IMR-90 (cell line): ENCODE data around the gene ST6GALNAC4. TPM values are rescaled to one million over a fixed set of nuclear protein-coding genes. Genes with fewer than 3 reads are reported as not detected.

ENCODE experiments used
- ATAC-seq: fragments of 200-7000 bp; cut with Tn5 transposase; 2 replicates; pipeline ENCODE4 v1.9.1; 2020; ENCODE audit warnings: low read depth, mild to moderate bottlenecking, moderate library complexity
- BruUV-seq: library from RNA; stranded (reverse); fragments of 400-500 nt; replicated peaks from 2 replicates; lab custom pipeline; 2021; lab: Mats Ljungman, UMichigan
- CTCF ChIA-PET: fragments of 300-600 bp; formaldehyde crosslinking; extraction: SDS; loops from one replicate; lab custom pipeline; 2021; ENCODE audit warnings: antibody characterized with exemption; lab: Yijun Ruan, JAX
- POLR2A ChIA-PET: fragments of 300-600 bp; sonication (Branson Sonifier 250); formaldehyde crosslinking; loops from one replicate; lab custom pipeline; 2022; ENCODE audit warnings: antibody characterized with exemption; ENCODE audit not compliant: unreplicated experiment; lab: Charles Lee
- DNase-seq: peaks from one replicate; pipeline ENCODE4 v3.0.0; 2013
- H2AFZ ChIP-seq: replicated peaks from 2 replicates; pipeline ENCODE3; 2013; ENCODE audit warnings: low read length, mild to moderate bottlenecking; ENCODE audit not compliant: poor library complexity
- H2AK5ac ChIP-seq: 2 replicates; pipeline ENCODE4 v1.6.1; 2013; ENCODE audit warnings: low read depth, low read length, inconsistent platforms
- H2AK9ac ChIP-seq: replicated peaks from 2 replicates; pipeline ENCODE3; 2013; ENCODE audit warnings: mild to moderate bottlenecking, low read depth, low read length, moderate library complexity; ENCODE audit not compliant: poor library complexity
- H2BK120ac ChIP-seq: 2 replicates; pipeline ENCODE4 v1.6.1; 2013; ENCODE audit warnings: low read depth, low read length, inconsistent platforms
- H2BK15ac ChIP-seq: 3 replicates; pipeline ENCODE4 v1.6.1; 2013; ENCODE audit warnings: low read depth, low read length, inconsistent platforms
- H2BK20ac ChIP-seq: 2 replicates; pipeline ENCODE4 v1.6.1; 2013; ENCODE audit warnings: low read depth, mild to moderate bottlenecking, inconsistent platforms, low read length, moderate library complexity
- H2BK5ac ChIP-seq: 2 replicates; pipeline ENCODE4 v1.6.1; 2013; ENCODE audit warnings: mild to moderate bottlenecking, low read depth, low read length, inconsistent platforms; ENCODE audit not compliant: poor library complexity, severe bottlenecking
- H3K14ac ChIP-seq: replicated peaks from 2 replicates; pipeline ENCODE4 v1.6.1; 2013; ENCODE audit warnings: low read depth, low read length, inconsistent platforms
- H3K18ac ChIP-seq: 2 replicates; pipeline ENCODE4 v1.6.1; 2013; ENCODE audit warnings: low read depth, low read length, control low read depth
- H3K23ac ChIP-seq: 2 replicates; pipeline ENCODE4 v1.6.1; 2013; ENCODE audit warnings: low read depth, low read length, inconsistent platforms
- H3K27ac ChIP-seq: 2 replicates; pipeline ENCODE4 v1.5.1; 2013; ENCODE audit warnings: mild to moderate bottlenecking, control low read depth, low read length; ENCODE audit not compliant: insufficient read depth
- H3K27me3 ChIP-seq: 2 replicates; pipeline ENCODE4 v1.6.1; 2013; ENCODE audit warnings: low read length; ENCODE audit not compliant: control insufficient read depth, insufficient read depth
- H3K36me3 ChIP-seq: 2 replicates; pipeline ENCODE4 v1.6.1; 2013; ENCODE audit warnings: low read length, mixed read lengths; ENCODE audit not compliant: control insufficient read depth, insufficient read depth
- H3K4ac ChIP-seq: 2 replicates; pipeline ENCODE4 v1.6.1; 2013; ENCODE audit warnings: low read depth, low read length, inconsistent platforms
- H3K4me1 ChIP-seq: 2 replicates; pipeline ENCODE4 v1.6.1; 2013; ENCODE audit warnings: low read length, mixed read lengths; ENCODE audit not compliant: control insufficient read depth, insufficient read depth
- H3K4me2 ChIP-seq: 2 replicates; pipeline ENCODE4 v1.6.1; 2013; ENCODE audit warnings: low read depth, mild to moderate bottlenecking, control low read depth, low read length, moderate library complexity
- H3K4me3 ChIP-seq: 2 replicates; pipeline ENCODE4 v1.5.1; 2013; ENCODE audit warnings: low read depth, mild to moderate bottlenecking, control low read depth, low read length, moderate library complexity; ENCODE audit not compliant: insufficient read depth
- H3K56ac ChIP-seq: 2 replicates; pipeline ENCODE4 v1.6.1; 2013; ENCODE audit warnings: low read length, inconsistent platforms; ENCODE audit not compliant: insufficient read depth; ENCODE audit errors: extremely low read depth
- H3K79me1 ChIP-seq, 2 experiments: 2 replicates each; pipeline ENCODE4 v1.6.1; 2013; ENCODE audit warnings: low read length in 2 of 2, inconsistent platforms in 1 of 2, low read depth in 1 of 2
- H3K9ac ChIP-seq: 2 replicates; pipeline ENCODE4 v1.6.1; 2013; ENCODE audit warnings: low read depth, low read length, control low read depth
- H3K9me1 ChIP-seq: 2 replicates; pipeline ENCODE4 v1.6.1; 2013; ENCODE audit warnings: low read length, inconsistent platforms; ENCODE audit not compliant: insufficient read depth
- H3K9me3 ChIP-seq: 2 replicates; pipeline ENCODE4 v1.6.1; 2013; ENCODE audit warnings: low read length; ENCODE audit not compliant: control insufficient read depth, insufficient read depth
- H4K20me1 ChIP-seq: 2 replicates; pipeline ENCODE4 v1.6.1; 2013; ENCODE audit warnings: low read length, inconsistent platforms; ENCODE audit not compliant: insufficient read depth
- H4K5ac ChIP-seq: 2 replicates; pipeline ENCODE4 v1.6.1; 2013; ENCODE audit warnings: mild to moderate bottlenecking, low read depth, low read length, control low read depth
- H4K8ac ChIP-seq, 2 experiments: 2 replicates each; pipeline ENCODE4 v1.6.1; 2013; ENCODE audit warnings: low read depth in 2 of 2, low read length in 2 of 2, control low read depth in 1 of 2, inconsistent platforms in 1 of 2
- H4K91ac ChIP-seq: 2 replicates; pipeline ENCODE4 v1.6.1; 2013; ENCODE audit warnings: low read depth, low read length, inconsistent platforms; ENCODE audit not compliant: insufficient read depth
- BHLHE40 ChIP-seq: fragments of 150-350 bp; IDR thresholded peaks from 2 replicates; pipeline ENCODE4 v1.6.1; 2016; ENCODE audit warnings: mild to moderate bottlenecking, low read depth, low read length
- ELK1 ChIP-seq: fragments of 150-350 bp; IDR thresholded peaks from 2 replicates; pipeline ENCODE4 v1.6.1; 2016; ENCODE audit warnings: low read depth, mild to moderate bottlenecking, low read length, moderate library complexity, borderline replicate concordance
- FOS ChIP-seq: fragments of 150-350 bp; IDR thresholded peaks from 2 replicates; pipeline ENCODE4 v1.6.1; 2016; ENCODE audit warnings: low read depth, low read length
- MXI1 ChIP-seq: IDR thresholded peaks from 2 replicates; pipeline ENCODE4 v1.6.1; 2012; ENCODE audit warnings: low read depth, mild to moderate bottlenecking, low read length, moderate library complexity, borderline replicate concordance
- NFE2L2 ChIP-seq: fragments of 150-350 bp; IDR thresholded peaks from 2 replicates; pipeline ENCODE4 v1.6.1; 2016; ENCODE audit warnings: low read depth, mild to moderate bottlenecking, low read length
- POLR2A ChIP-seq: IDR thresholded peaks from 2 replicates; pipeline ENCODE4 v1.6.1; 2012; ENCODE audit warnings: mild to moderate bottlenecking, low read depth, low read length
- RAD21 ChIP-seq: IDR thresholded peaks from 2 replicates; pipeline ENCODE4 v1.6.1; 2012; ENCODE audit warnings: low read length, improper control_type of control experiment
- RCOR1 ChIP-seq: IDR thresholded peaks from 2 replicates; pipeline ENCODE4 v1.6.1; 2012; ENCODE audit warnings: mild to moderate bottlenecking, low read length, improper control_type of control experiment; ENCODE audit not compliant: insufficient replicate concordance
- RFX5 ChIP-seq: IDR thresholded peaks from 2 replicates; pipeline ENCODE4 v1.8.0; 2012; ENCODE audit warnings: low read depth, mild to moderate bottlenecking, low read length, moderate library complexity
- SMC3 ChIP-seq: fragments of 150-350 bp; IDR thresholded peaks from 2 replicates; pipeline ENCODE4 v1.6.1; 2016; ENCODE audit warnings: low read depth, mild to moderate bottlenecking, antibody characterized with exemption, low read length, moderate library complexity
- USF2 ChIP-seq: fragments of 150-350 bp; IDR thresholded peaks from 2 replicates; pipeline ENCODE4 v1.6.1; 2017; ENCODE audit warnings: mild to moderate bottlenecking, antibody characterized with exemption, low read length, low read depth
- WGBS, 2 experiments: methylation state at CpG; one replicate each; pipeline versions ENCODE4 v1.1.5 to v1.1.7; 2013; ENCODE audit warnings: missing lambda C conversion rate in 2 of 2; ENCODE audit not compliant: insufficient read length in 1 of 2; ENCODE audit errors: extremely low coverage in 2 of 2; 5-methylcytosine and 5-hydroxymethylcytosine counted together
- dilution Hi-C: fragments of 300-500 bp; cut with HindIII; formaldehyde crosslinking; loops from one replicate; pipeline ENCODE4 v1.14.3; 2018; ENCODE audit warnings: low sequenced_read_pairs; ENCODE audit not compliant: unreplicated experiment
- in situ Hi-C: fragments of 300-500 bp; cut with MboI; formaldehyde crosslinking; loops from 3 replicates; pipeline ENCODE4 v1.14.3; 2019; ENCODE audit warnings: low sequenced_read_pairs, inconsistent platforms, mixed read lengths
- intact Hi-C: fragments of 100-400 bp; cut with micrococcal nuclease; formaldehyde crosslinking; loops from 2 replicates; pipeline ENCODE4 v1.10.0; 2022
- polyA plus RNA-seq, 3 experiments: library from polyadenylated mRNA; depleted of rRNA; stranded (reverse); fragments of >200 nt; gene quantifications; 2 replicates each; pipeline ENCODE4 v1.2.3, GENCODE V29; 2012; ENCODE audit warnings: low replicate concordance in 1 of 3
- total RNA-seq: library from RNA; depleted of rRNA; stranded (reverse); fragments of >200 nt; gene quantifications from 2 replicates; pipeline ENCODE4 v1.2.3, GENCODE V29; 2012

The ST6GALNAC4 gene
- total and polyA plus RNA-seq, 2 of the 4 experiments (the other 2 are of a cell fraction) = 12.5 to 32.9 TPM

GRCh38 chr9:127945338-127945737 lies 28.5 kb upstream of the ST6GALNAC4 start:
- Histone ChIP-seq H3K4me1 (peaks cover 5% of the 10 kb centered on the region; the same call in 1 of the 2 replicates), H2BK15ac (no peak overlapping the region), H2AFZ (no peak overlapping the region), H4K5ac (no peak overlapping the region), H2BK20ac (no peak overlapping the region), H2AK9ac (no peak overlapping the region), H4K20me1 (peaks cover 12% of the 10 kb centered on the region), H3K36me3 (peaks cover 33% of the 10 kb centered on the region), H3K9me1 (peaks cover 6% of the 10 kb centered on the region; the same call in 1 of the 2 replicates), H3K4me2 (no peak overlapping the region), H3K4ac (no peak overlapping the region), H3K9me3 (no peaks in the 10 kb centered on the region), H3K56ac (no peak overlapping the region), H2BK120ac (no peak overlapping the region), H2AK5ac (no peak overlapping the region), H3K18ac (no peak overlapping the region), H3K14ac (no peak overlapping the region), H3K27ac (no peak overlapping the region), H3K23ac (no peak overlapping the region), H4K91ac (no peak overlapping the region), H3K9ac (no peak overlapping the region), H3K27me3 (no peaks in the 10 kb centered on the region), H3K79me1 (peaks cover 0 to 16% of the 10 kb centered on the region in 2 experiments; a peak in 1 of 4 replicates), H2BK5ac (no peak overlapping the region), H3K4me3 (no peak overlapping the region), H4K8ac (no peak overlapping the region)
- CTCF ChIA-PET = no interaction called here
- POLR2A ChIA-PET = no interaction called here
- BruUV-seq = no TSS peak
- DNase-seq (no peak), ATAC-seq (no peak)
- 94% methylated on average over 16 of the region's 24 CpGs; no CpG with 5 or more reads in 1 of the 2 experiments for WGBS, 2 experiments
- intact Hi-C loops = no loop called here
- dilution Hi-C loops = no loop called here
- TF ChIP-seq NFE2L2 = no peak
- TF ChIP-seq RAD21 = no peak
- TF ChIP-seq POLR2A = no peak
- no peak for TF ChIP-seq SMC3
- TF ChIP-seq ELK1 = no peak
- TF ChIP-seq MXI1 = no peak
- no peak for TF ChIP-seq FOS
- no peak for TF ChIP-seq USF2
- no peak for TF ChIP-seq RFX5
- TF ChIP-seq RCOR1 = no peak
- no peak for TF ChIP-seq BHLHE40
- in situ Hi-C loops = no loop called here
